GM18526 (cell line): ENCODE results near the gene ABCG2.

Experiments
- POLR2A ChIP-seq: IDR thresholded peaks from 3 replicates; pipeline ENCODE4 v1.6.1; 2011; ENCODE audit not compliant: insufficient read length; ENCODE audit errors: extremely low read depth

Gene ABCG2

DNA sequence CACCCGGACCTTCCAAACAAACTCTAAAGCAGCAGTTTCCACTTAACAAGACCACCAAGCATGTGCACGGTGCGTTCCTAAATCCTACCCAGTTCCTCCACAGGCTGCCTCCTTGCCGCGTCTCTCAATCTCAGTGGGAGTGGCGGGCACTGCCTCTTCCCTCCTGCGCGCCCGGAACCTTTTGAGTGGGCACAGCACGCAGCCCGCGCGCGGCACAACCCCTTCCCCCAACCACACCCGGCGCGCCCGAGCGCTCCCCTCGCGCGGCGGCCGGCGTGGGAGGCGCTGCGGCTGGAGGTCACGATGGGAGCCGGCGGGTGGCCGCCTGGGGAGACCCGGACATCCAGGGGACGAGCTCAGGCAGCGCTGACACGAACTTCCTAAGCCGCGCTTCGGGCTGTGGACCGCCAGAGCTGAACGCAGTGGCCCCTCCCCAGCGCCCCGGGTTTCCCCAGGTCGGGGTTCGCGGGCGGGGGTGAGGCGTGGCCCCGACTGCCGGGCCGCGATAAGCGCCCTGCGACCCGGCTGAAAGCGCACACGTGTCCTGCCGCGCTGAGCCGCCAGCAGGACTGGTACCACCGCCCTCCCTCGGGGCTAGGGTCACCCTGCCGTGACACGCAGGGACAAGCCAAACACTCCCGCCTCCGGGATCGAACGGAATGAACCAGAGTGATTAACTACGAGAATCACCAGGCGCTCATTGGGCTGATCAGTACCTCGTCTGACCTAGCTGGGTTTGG, at the start of gene ABCG2:
ABCG2 (minus strand) TSS at position 151 of the 740 bp plus-strand sequence. CDS start 18,644 bp downstream, outside the sequence.
- no peak for TF ChIP-seq POLR2A

DNA sequence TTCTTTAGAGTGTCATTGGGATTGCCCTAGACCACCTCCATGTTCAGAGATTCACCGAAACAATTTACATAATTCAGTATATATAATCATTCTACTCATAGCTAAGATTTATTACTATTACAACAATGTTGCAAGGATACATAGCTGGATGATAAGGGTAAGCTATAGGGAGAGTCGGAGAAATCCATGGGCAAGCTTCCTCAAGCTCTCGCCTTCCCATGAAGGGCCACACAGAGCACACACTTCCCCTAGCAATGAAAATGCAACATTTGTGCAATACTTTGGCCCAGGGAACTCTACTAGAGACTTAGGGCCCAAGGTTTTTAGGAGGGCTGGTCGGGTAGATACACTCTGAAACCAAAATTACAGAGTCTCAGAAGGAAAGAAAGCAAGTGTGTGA, 49.7 kb upstream of the ABCG2 start:
- TF ChIP-seq POLR2A: no peak

GRCh38 chr4:88207171-88207570, 48.7 kb upstream of the ABCG2 start:
- TF ChIP-seq POLR2A: no peak

- no peak for TF ChIP-seq POLR2A
Observed at GRCh38 chr4:88204882-88205281, 46.4 kb upstream of the ABCG2 start.

GRCh38 chr4:88202443-88202842, 44.0 kb upstream of the ABCG2 start:
- no peak for TF ChIP-seq POLR2A

- no peak for TF ChIP-seq POLR2A
Observed at GRCh38 chr4:88200186-88200585, 41.7 kb upstream of the ABCG2 start.

DNA sequence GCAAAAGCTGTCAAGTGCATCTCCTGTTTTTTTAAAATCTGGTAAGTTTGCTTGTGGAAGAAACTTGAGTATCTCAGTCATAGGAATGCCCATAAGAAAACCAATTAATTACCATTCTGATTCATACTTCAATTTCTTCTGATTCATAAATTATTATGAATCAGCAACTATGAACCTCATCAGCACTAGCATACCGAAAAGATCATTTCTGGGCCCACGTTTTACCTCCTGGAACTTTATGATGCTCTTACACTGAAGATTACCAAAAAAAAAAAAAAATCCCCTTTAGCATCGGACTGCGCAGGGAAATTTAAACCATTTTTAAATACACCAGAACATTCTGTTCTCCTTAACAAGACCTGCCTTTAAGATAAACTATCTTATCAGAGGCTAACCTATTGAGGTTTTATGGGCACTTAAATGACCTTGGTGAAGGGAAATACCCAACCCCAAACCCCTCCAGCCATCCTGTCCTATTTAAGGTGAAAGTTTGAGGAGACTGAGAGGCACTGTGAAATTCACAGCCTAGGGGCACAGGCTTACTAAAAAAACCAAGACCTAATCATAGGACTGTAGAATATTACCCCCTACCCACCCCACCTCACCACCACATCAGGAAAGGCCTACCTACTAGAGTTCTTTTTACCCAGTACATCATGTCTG, 38.2 kb upstream of the ABCG2 start:
- no peak for TF ChIP-seq POLR2A

DNA sequence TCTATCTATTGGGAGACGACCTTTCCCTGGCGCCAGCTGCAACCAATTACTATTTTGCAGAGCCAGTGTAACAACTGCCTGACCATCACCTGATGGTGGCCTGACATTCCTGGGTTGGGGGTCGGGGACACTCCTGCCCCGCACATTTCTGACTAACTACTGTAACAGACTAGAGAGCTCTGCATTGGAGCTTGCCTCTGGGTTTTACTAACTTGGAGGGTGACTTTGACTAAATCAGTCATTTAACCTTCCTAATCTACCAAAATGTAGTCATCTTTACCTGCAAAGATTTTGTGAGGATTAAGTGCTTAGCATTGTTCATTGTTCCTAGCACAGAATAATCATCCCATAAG, 37.5 kb upstream of the ABCG2 start:
- TF ChIP-seq POLR2A: no peak

GRCh38 chr4:88195328-88196012, 37.0 kb upstream of the ABCG2 start:
- TF ChIP-seq POLR2A: no peak

- no peak for TF ChIP-seq POLR2A
Observed at GRCh38 chr4:88191404-88191803, 33.0 kb upstream of the ABCG2 start.

GRCh38 chr4:88189881-88190585, 31.6 kb upstream of the ABCG2 start:
- TF ChIP-seq POLR2A: no peak

- no peak for TF ChIP-seq POLR2A
Observed at GRCh38 chr4:88189418-88189738, 30.9 kb upstream of the ABCG2 start.

- no peak for TF ChIP-seq POLR2A
Observed at GRCh38 chr4:88188738-88189417, 30.4 kb upstream of the ABCG2 start.

DNA sequence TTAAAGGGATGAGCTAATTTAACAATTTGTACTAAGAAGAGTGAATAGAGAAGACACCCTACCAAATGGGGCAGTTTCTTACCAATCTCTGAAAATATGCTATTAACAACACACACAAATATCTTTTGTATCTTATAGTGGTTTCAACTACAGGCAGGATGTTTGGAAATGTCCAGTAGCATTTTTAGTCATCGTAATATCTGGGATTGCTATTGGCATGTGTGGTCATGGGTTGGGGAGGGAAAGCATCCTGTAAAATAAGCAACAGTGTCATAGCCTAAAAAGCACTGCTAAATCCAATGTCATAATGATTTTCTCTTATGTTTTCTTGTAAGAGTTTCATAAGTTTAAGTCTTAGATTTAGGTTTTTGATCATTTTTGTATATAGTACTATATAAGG, 29.3 kb upstream of the ABCG2 start:
- TF ChIP-seq POLR2A: no peak

- no peak for TF ChIP-seq POLR2A
Observed at GRCh38 chr4:88185906-88186305, 27.5 kb upstream of the ABCG2 start.
